HG03135 (cell line): ENCODE results near the gene PTGFRN.

Source experiments
- ATAC-seq: cut with Tn5 transposase; IDR thresholded peaks from one replicate; pipeline ENCODE4 v1.9.1; 2021; ENCODE audit warnings: mild to moderate bottlenecking, moderate library complexity; ENCODE audit not compliant: unreplicated experiment

PTGFRN gene

GRCh38 chr1:116887212-116887611 lies 22.5 kb upstream of the PTGFRN start:
- no peak for ATAC-seq

GRCh38 chr1:116889380-116889779 lies 20.3 kb upstream of the PTGFRN start:
- ATAC-seq, result no peak

- ATAC-seq, result no peak
These were observed 18.2 kb upstream of the PTGFRN start for GRCh38 chr1:116891396-116892079.

- ATAC-seq, result no peak
These were observed 14.6 kb upstream of the PTGFRN start for GRCh38 chr1:116895073-116895472.

DNA sequence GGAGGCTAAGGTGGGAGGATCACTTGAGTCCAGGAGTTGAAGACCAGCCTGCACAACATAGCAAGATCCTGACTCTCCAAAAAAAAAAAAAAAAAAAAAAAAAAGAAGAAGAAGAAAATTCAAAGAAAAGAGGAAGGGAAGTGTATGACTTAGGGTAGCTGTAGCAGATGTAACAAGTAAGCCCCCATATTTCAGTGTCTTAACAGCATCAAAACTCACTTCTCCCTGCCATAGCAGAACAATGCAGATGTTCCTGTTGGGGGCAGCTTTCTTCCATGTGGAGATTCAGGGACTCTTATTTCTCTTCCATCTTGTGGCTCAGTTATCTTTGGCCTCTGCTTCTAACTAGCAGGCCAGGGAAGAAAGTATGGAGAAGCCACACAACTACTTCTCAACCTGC lies 10.2 kb upstream of the PTGFRN start:
- ATAC-seq, result no peak

GRCh38 chr1:116900471-116901365 lies 9.0 kb upstream of the PTGFRN start:
- ATAC-seq, result no peak

DNA sequence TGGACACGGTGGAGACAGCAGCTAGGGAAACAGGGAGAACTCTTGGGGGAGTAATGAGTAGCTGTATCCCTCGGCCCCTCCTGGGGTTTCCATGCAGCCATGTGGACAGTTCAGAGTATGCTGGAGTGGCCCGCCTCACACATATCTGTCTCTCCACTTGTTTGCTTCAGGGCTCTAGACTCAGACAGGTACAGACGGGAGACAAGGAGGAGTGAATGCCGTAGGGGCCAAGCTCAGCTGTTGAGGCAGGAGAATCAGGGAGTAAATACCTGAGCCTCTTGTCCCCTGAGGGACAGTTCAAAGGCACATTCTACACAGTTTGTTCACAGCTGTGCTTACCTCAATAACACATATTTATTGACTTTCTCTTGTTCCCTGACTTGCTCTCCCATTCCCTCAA lies 7.7 kb upstream of the PTGFRN start:
- no peak for ATAC-seq

GRCh38 chr1:116902723-116903383 lies 6.9 kb upstream of the PTGFRN start:
- no peak for ATAC-seq

GRCh38 chr1:116904791-116905320 lies 4.9 kb upstream of the PTGFRN start:
- ATAC-seq, result no peak

- ATAC-seq, result no peak
These were observed 2.9 kb upstream of the PTGFRN start for GRCh38 chr1:116906812-116907211.

DNA sequence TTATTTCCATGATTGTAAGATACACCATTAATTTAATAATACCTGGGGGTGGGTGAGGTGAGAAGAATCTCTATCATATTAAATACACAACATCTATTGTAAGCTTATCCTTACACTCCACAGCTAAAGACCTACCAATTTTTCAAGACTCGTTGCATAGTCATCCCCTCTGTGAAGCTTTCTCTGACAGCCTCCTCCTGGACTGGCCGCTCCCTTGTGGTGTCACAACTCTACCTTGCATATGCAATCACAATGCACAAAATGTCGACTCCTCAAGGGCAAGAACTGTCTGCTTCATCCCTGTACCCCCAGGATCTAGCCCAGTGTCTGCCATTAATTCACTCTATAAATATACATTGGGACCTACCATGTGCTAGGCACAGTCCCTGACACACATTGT lies 2.4 kb upstream of the PTGFRN start:
- no peak for ATAC-seq

GRCh38 chr1:116908266-116908665 lies 1.4 kb upstream of the PTGFRN start:
- ATAC-seq, result no peak

GRCh38 chr1:116908820-116909511 lies 750 bp upstream of the PTGFRN start:
- no peak for ATAC-seq

DNA sequence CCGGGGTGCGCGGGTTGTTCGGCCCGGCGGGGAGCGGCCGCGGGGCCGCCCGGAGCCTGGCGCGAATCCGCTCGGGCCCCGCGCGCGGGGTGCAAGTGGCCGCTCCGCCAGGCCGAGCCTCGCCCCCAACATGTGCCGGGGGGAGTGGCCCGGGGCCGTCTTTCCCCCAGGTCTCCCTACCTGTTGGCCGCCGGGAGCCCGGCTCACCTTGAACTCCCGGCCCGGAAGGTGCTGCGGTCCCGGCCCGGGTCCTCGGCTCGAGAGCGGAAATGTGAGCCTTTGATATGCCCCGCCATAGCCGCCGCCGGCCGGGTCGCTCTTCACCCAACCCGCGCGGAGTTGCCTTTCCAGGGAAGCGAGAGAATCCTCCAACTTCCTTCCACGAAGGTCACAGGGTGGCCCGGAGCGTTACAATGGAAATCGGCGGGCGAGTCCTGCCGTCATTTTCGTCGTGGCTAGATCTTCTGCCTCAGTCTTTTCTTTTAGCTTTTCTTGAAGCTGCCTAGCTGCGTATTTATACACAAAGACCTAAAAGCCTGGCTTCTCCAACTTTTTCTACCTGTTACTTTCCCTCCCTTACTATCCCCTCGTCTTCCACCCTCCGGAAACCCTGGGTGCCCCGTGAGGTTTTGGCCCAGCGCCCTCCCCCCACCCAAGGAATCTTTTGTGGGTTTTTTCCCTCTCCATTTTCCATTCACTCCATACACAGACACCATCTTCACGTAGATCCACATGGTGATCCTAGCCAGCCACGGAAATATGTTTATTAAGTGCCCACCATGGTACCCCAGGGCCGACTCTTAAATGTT lies 867 bp downstream of the PTGFRN start:
- no peak for ATAC-seq

GRCh38 chr1:116911188-116911553 lies 1.5 kb downstream of the PTGFRN start:
- no peak for ATAC-seq

- no peak for ATAC-seq
These were observed 2.2 kb downstream of the PTGFRN start for GRCh38 chr1:116911779-116912469.

GRCh38 chr1:116912846-116913245 lies 3.1 kb downstream of the PTGFRN start:
- ATAC-seq, result no peak

GRCh38 chr1:116913941-116914340 lies 4.2 kb downstream of the PTGFRN start:
- no peak for ATAC-seq

DNA sequence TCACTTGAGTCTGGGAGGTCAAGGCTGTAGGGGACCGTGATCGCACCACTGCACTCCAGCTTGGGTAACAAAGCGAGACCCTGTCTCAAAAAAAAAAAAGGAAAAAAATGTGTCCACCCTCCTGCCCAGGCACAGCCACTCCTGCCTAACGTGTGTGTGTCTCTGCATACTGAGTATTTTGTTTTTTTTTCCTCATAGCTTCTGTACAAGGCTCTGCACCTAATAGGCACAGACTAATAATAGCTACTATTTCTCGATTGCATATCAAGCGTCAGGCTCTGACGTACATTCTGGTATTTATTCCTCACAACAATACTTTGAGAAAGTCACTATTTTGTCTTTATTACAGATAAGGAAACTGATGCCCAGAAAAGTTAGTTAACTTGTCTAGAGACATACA lies 5.0 kb downstream of the PTGFRN start:
- ATAC-seq, result no peak
